Head of caudate nucleus (tissue), 42 donors: ENCODE data around the gene TRMT1.

Experiments used
- DNase-seq, 42 donors: peaks; one replicate each; pipeline versions ENCODE4 v3.0.0 to v3.0.0-alpha.2; 2020 to 2021; ENCODE audit warnings: mixed read lengths in 7 of 42
- intact Hi-C: fragments of 100-400 bp; cut with DNase I; formaldehyde crosslinking; loops from one replicate; pipeline ENCODE4 v1.15.0; 2022

Gene TRMT1

DNA sequence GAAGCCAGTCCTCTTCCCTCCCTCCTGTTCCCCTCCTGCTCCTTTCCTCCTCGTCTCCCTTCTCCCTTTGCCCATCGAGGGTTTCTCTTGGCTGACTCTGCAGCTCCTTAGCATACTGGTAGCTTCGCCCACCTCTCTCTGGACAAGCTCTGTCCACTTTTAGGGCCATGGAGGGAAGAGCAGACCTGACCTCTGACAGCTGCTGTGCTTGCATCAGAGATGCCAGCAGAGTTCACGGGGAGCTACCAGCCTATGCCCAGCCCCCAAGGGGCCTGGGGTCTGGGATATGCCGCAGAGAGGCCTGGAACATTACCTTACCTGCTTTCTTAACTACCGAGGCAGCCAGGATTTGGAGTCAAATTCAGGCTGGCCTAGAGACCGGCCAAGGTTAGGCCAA lies 33.5 kb downstream of the TRMT1 start:
- intact Hi-C loops = no loop called here
- no peak for DNase-seq

DNA sequence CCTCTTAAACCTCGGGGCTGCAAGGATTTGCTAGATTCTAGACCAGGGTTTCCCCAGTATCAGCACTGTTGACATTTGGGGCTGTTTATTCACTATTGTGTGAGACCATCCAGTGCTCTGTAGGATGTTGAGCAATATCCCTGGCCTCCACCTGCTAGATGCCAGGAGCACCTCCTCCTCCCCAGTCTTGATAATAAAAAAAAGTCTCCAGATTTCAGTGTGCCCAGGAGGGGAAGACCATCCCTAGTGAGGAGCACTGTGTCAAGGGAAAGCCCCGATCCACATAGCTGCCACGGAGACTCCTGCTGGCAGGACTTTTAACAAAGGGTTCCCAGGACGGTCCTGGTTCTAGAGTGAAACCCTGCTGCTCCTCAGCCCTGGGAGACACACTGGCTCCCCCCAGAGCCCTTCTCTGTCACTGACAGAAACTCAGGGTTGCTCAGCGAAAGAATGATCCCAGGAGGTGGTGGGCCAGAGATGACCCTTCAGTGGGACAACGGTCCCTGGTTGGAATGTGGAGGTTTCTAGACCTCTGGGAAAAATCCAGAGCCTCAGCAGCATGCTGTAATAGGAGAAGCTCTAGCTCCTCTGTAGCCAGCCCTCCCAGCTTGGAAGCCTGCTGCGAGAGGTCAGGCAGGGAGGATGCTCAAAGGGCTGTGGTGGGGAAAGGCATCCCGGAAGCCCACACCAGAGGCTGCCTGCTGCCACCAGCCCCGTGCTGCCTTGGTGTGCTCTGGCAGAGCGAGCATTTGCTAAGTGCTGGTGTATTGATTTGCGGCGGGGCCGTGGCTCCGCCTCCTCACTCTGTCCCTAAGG lies 34.1 kb downstream of the TRMT1 start:
- intact Hi-C loops = no loop called here

DNA sequence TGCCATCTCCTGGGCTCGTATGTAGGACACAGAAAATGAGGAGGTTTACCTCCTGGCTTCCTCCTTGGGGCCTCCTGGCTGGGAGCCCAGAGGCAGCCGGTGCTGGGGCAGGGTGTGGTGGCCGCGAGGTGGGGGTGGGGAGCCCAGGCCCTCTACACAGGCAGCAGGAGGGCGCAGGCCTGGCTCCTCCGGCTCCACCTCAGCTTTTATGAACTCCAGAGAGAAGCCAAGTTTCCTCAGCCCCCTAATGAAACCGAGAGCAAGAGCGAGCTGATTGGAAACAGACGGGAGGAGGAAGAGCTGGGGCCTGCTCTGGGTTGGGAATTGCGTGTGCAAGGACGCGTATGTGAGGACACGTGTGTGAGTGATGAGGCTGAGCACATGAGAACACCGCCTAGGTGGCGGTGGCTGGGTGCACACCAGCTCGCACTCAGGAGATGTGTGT lies 37.0 kb downstream of the TRMT1 start:
- intact Hi-C loops = no loop called here
- no peak for DNase-seq

More for the DNA sequence above, 34.1 kb downstream of the TRMT1 start:
- DNase-seq = peak in 23 of 42 donors; percentile 39 to 81 (median 64)

DNA sequence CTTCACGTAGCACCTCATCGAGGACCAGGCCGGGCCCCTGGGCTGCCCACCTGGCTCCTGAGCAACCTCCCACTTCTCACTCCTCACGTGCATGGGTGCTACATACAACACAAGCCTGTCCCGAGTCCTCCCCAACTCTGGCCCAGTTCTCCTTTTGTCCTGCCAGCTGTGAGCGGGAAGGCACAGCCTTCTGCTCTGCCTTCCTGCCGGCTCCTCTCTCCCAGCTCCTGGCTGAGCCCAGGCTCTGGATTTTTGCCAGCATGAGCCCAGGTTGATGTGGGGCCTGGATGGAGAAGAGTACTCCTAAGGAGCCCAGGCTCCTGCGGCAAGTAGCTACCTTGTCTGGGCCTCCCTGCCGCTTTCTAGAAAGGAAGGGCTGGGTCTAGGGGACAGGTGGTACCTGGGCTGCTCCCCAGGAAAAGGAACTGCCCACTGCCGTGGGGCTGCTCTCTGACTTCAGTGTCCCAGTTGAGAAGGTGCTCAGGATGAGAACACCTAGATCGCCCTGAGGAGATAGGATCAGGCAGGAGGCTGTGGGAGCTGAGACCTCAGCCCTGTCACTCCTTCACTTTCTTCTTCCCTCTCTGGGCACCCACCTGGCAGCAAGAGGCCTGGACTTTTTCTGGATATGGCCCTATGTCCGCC lies 37.5 kb downstream of the TRMT1 start:
- intact Hi-C loops = no loop called here
- DNase-seq = no peak

DNA sequence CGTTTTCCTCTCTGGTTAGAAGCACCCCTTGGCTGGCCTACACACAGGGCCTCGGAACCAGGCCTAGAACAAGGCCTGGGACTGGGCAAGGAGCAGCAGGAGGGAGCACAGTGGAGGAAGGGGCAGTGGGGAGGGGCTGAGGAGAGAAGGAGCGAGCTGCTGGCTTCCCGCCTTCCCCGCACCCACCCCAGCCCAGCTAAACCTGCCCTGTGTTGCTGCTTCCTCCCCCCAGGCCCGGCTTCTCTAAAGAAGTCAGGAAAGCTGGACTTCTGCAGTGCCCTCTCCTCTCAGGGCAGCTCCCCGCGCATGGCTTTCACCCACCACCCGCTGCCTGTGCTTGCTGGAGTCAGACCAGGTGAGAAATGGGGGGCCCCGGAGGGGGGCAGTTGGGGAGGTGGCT lies 38.2 kb downstream of the TRMT1 start:
- intact Hi-C loops = no loop called here
- no peak for DNase-seq

DNA sequence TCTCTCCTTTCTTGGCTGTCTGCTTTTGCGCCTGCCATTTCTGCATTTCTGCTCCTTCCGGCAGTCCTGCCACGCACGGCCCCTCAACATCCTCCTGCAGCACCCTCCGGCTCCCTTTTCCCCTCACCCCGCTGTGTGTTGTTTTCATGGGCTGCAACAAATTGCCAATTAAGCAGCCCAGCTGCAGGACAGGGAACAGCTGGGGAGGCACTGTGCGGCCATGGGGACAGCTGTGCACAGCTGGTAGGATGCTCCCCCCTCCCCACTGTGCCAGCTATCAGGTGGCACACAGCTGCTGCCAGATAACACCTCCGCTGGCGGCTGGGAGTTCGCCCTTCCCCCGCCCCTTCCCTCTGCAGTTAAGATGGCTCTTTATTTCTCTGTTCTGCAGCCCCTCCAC lies 39.3 kb downstream of the TRMT1 start:
- intact Hi-C loops = no loop called here
- DNase-seq = peak in 37 of 42 donors; percentile 46 to 86 (median 73)

DNA sequence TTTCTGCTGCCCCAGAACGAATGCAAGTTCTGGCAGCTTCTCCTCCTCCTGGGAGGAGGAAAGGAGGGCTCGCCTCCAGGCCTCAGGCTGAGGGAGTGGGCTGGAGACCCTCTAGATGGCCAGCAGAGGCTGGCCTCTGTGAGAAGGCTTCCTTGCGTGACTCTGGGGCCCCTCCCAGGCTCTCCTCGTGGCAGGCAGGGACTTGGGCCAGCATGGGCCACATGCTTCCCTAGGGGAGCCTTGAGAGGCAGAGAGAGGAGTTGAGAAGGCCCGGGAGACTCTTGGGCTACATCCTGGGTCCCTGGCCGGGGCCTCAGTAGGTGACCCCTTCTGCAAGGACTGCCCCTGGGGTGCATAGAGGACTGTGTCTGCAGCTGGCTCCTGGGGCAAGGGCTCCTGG lies 39.8 kb downstream of the TRMT1 start:
- peak in 17 of 42 donors; percentile 44 to 79 (median 64) for DNase-seq

DNA sequence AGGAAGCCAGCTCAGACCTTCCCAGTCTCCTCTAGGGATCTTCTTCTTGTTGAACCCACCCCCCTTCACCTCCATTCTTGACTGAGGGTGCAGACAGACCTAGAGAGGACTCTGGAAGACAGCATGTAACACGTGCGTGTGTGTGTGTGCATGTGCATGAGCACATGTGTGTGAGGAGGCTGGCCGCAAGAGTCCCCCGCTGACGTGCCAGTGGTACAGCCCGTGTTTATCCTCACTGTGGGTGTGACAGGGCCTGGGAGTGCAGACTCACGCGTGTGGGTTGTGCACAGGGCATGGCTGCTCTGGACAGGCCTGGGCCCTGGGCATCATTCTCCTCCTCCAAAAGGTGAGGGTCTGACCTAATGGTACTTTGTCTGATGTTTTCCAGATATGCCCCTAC lies 40.2 kb downstream of the TRMT1 start:
- no peak for DNase-seq
- intact Hi-C loops = no loop called here

More for the DNA sequence above, 39.8 kb downstream of the TRMT1 start:
- intact Hi-C loops = no loop called here

DNA sequence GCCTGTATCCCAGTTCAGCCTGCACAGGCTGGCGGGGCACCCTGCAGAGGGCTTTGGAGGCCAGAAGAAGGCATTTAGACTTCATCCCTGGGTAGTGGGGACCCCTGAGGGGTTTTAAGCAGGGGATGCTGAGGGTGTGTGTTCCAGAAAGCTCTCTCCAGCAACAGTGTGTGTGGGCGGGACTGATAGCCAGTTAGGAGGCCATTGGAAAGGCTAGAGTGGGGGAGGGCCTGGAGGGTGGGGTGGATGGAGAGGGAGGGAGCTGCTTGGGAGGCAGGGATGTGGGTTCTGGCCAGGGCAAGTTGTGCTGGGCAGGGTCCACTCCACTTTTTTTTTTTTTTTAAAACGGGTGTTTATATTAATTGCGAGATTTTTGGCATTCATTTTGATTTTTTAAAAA lies 42.2 kb downstream of the TRMT1 start:
- intact Hi-C loops = loop anchor here (5.0 kb wide), 1 partner anchor 42 kb away; no protein-coding TSS in a partner anchor
- DNase-seq = no peak

DNA sequence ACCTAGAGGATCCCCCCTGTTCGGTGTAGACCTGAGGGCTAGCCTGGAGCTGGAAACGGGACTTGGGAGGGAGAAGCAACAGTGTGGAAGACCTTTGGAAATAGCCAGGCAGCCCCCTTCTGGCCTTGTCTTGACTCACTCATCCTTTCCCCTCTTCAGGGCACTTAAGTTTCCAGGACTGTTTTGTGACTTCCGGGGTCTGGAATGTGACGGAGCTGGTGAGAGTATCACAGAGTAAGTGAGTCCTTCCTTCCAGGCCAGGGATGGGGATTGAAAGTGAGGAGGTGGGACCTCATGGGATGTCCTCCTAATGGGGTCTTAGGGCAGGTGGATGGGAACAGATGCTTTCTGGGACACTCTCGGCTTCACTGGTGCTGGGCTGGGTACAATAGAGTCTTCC lies 43.3 kb downstream of the TRMT1 start:
- DNase-seq = no peak
- intact Hi-C loops = loop anchor here (5.0 kb wide), 1 partner anchor 41 kb away; no protein-coding TSS in a partner anchor

DNA sequence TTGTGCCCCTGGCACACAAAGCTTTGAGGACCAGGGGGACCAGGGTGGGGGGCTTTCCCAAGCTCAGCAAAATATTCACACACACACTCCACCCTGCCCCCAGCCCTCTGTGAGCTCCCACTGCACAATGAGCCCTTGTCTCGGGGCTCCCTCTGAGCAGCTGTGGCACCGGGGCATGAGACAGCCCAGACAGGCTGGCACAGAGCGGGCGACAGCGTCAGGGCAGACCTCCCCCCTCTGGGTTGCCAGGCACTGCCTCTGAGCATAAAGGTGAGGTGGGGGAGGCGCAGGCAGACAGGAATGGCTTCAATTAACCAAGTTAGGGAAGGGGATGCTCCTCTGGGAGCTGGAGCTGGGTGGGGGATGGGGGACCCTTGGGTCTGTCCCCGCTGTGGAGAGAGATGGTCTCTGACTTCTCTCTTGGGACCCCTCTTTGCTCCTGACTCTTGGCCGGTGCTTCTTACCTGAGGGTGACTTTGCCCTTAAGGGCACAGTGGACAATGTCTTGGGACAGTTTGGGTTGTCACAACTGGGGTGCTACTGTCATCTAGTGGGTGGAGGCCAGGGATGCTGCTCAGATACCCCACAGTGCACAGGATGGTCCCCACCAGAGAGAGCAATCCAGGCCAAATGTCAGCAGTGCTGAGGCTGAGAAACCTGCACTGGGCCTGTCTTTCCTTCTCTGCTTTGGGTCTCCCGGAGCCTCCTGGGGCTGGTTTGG lies 44.2 kb downstream of the TRMT1 start:
- peak; percentile 85 to 99 (median 95) for DNase-seq
- intact Hi-C loops = loop anchor here (5.0 kb wide), 1 partner anchor 40 kb away; no protein-coding TSS in a partner anchor

DNA sequence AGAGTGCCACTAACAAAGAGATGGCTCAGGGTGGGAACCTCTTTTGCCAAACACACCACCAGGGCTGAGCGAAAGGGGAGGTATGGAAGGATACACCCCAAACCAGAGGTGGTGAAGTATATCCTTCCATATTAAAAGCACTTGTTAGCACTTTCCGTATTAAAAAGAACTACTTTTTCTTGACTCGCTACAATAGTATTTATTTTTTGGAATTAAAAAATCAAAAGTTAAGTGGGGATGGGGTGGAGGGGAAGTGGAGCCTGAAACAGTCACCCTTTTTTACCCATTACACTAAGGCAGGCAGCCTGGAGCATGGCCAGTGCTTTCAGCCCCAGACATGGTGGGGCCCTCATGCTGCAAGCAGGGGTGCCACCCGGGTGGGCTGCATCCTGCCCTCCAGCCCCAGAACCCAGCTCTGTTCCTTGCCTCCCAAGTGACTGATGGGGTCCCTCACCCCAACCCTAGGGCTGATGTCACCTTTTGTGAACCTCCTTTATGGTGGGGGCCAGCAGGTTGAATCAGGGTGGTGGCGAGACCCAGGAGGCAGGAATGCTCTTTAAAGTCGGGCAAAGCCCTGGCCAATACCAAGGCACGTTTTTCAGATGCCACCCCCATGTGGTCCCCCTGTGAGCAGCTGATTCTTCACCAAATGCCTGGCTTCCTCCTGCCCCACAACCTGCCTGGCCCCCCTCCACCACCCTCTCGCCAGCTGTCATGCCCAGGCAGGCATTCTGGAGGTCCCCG lies 44.9 kb downstream of the TRMT1 start:
- intact Hi-C loops = loop anchor here (5.0 kb wide), 1 partner anchor 39 kb away; no protein-coding TSS in a partner anchor
- peak in 3 of 42 donors; percentile 58 to 72 (median 67) for DNase-seq

DNA sequence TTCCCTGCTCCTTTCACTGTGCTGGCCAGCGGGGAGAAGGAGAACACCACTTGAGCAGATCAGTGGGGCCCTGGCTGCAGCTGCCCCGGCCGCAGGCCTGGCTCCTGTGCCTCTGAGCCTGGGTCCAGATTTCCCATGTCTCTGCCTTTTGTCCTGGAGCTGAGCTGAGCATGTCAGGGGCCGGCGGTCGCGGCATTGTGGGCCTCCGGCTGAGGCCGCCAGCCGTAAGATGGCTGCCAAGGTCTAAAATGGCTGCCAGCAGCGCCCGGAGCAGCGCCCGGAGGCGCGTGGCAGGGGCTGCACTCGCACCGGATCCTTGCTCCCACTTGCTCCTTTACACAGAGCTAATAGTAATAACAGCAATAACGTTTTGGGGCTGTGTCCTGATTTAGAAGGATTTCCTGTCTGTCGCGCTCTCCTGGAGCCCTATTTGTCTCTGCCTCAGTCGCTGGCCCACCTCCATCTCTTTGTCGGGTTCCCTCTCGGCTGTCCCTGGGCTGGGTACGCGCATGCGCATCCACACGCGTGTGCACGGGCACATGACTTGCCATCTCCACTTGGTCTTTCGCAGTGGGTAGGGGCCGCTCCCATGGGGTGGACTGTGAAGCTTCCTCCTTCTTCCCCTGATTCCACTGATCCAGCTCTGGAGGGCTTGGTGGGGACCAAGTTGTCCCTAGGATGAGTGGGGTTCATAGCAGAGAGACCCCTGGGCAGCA lies 46.0 kb downstream of the TRMT1 start:
- peak in 38 of 42 donors; percentile 58 to 92 (median 74) for DNase-seq
- intact Hi-C loops = loop anchor here (5.0 kb wide), 1 partner anchor 38 kb away; no protein-coding TSS in a partner anchor

DNA sequence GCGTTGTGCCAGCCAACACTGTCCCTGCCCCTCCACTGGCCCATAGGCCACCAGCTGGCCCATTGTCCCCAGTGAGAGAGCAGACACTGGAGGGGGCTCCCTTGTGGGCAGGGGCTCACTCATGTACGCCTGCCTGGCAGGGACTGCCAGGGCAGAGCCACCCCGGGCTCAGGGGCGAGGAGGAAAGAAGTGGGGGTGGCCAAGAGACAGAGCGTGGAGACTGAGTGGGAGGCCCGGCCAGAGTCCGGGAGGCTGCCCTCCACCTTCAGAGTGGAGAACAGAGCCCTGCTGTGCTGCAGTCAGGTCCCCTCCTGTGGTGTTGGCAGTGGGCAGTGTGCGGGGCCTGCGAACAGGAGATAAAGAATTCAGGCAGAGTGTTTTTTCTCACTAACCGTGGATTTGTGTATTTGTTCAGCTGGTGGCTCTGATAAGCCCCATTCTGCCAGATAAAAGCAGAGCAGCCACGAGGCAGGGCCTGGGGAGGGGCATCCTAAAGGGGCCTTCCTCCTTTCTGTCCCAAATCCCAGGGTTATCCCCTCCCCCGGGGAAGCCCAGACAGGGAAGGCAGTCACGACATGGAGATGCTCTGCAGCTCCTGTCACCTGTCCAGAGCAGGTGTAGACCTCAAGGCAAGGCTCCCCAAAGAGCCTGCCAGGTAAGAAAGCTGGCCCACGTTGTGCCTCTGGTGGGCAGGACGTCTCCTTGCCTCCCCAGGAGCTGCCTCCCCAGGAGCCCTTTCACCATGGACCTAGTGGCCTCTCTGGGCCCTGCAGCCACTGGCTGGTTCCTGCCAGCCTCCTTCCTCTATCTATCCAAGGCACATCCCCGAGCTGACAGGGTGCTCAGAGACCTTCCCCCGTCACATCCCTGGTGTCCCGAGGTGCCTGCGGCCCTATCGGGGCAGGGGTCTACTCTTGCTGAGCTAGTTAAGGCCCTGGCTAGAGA lies 46.9 kb downstream of the TRMT1 start:
- intact Hi-C loops = loop anchor here (5.0 kb wide), 1 partner anchor 37 kb away; no protein-coding TSS in a partner anchor
- DNase-seq = peak in 2 of 42 donors; percentile 38 to 44

DNA sequence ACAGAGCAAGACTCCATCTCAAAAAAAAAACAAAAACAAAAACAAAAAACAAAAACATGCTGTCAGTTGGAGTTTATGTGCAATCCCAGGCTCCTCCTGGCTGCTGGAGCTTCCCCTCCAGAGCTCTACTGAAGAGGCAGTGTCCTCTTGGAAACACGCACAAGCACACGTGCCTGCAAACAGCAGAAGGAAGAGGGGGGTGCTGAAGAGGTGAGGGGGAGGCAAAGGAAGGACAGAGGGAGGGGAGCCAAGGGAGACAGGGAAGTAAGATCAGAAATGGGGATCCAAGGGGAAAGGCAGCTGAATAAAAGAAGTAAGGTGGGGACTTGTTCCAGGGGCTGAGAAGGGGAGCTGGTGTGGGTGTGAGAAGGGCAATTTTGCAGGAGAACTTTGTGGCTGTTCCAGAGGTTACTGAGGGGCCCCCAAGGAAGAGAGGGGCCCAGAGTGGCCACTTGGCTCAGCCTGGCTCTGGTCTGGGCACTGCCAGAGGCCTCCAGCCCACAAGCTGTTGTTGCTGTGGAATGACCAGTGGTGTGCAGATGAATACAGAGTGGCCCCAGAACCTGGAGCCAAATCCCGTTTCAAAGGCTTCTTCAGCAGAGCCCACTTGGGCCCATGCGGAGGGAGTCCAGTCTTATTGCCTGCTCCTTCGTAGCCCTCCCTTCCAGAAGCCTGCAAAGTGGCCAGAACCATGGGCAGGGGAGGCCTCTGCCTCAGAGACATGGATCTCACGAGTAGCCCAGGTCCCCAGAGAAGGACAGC lies 48.3 kb downstream of the TRMT1 start:
- intact Hi-C loops = no loop called here
- DNase-seq = peak in 20 of 42 donors; percentile 33 to 76 (median 61)
